ENCODE results near the gene TLDC2. TPM values are rescaled to one million over a fixed set of nuclear protein-coding genes. Genes with fewer than 3 reads are reported as not detected.

Gene TLDC2
- total RNA-seq, result 100 to 1,000 TPM in 2 of 4 donors, 10 to 100 TPM in 2; 22.3 to 114 (median 70.1) TPM

DNA sequence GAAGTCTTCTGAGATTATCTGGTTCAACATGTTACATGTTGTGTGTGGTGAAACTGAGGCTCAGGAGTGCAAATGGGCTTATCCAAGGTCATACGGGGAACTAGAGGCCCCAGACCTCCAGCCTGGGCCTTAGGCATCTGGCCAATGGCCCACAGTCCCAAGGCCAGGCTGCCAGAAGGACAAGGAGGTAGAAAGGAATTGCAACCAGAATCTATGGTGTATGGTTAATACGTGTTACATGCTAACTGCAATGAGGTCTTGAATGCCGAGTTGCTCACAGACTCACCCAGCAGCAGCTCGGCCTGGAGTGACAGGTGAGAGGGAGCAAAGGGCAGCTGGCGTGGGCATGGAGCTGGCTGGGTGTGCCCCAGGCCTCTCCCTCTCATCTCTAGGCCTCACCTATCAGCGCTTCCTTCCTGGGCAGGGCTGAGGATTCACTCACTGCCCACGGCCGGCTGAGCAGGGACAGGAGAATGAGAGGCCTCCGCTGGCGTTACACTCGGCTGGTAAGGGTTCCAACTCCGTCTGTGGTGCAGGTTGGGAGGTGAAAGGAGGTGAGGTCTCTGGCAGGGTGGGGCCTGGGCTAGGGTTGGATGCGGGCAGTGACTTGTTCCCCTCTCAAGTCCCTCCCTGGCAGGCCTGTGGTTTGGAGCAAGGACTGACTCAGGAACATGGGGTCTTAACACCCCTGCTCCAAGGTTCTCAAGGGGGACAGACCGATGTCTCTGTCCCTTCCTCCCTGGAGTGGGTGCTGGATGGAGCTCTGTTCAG, at the start of gene TLDC2:
TLDC2 (plus strand) TSS at position 437 of the 771 bp plus-strand sequence; CDS start at position 474, 37 bp downstream.
- H3K27me3 ChIP-seq, result no peaks in the 10 kb centered on the region
- peak in 2 of 3 donors; percentile 91 to 94 for DNase-seq
- H3K4me1 ChIP-seq, result peaks cover 0 to 23% (median 0%) of the 10 kb centered on the region in 4 donors
- peak; percentile 97 to 99 for TF ChIP-seq POLR2A (IDR thresholded peaks at IDR 0.05)
- TF ChIP-seq, protein P1, sequence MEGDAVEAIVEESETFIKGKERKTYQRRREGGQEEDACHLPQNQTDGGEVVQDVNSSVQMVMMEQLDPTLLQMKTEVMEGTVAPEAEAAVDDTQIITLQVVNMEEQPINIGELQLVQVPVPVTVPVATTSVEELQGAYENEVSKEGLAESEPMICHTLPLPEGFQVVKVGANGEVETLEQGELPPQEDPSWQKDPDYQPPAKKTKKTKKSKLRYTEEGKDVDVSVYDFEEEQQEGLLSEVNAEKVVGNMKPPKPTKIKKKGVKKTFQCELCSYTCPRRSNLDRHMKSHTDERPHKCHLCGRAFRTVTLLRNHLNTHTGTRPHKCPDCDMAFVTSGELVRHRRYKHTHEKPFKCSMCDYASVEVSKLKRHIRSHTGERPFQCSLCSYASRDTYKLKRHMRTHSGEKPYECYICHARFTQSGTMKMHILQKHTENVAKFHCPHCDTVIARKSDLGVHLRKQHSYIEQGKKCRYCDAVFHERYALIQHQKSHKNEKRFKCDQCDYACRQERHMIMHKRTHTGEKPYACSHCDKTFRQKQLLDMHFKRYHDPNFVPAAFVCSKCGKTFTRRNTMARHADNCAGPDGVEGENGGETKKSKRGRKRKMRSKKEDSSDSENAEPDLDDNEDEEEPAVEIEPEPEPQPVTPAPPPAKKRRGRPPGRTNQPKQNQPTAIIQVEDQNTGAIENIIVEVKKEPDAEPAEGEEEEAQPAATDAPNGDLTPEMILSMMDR (IDR thresholded peaks at IDR 0.05), result no peak
- peak within 1 kb of the TSS in 3 of 4 donors; percentile 75 to 95 (median 87) for H3K27ac ChIP-seq
- no peaks in the 10 kb centered on the region for H3K36me3 ChIP-seq
- H3K4me3 ChIP-seq, result peak within 1 kb of the TSS in 3 of 4 donors; percentile 6 to 60 (median 52)
- no peaks in the 10 kb centered on the region for H3K9me3 ChIP-seq

- peaks cover 0 to 18% (median 0%) of the 10 kb centered on the region in 3 donors for H3K36me3 ChIP-seq
- no peak overlapping the region for H3K4me3 ChIP-seq
- H3K27ac ChIP-seq, result no peak overlapping the region
- H3K4me1 ChIP-seq, result peaks cover 0 to 11% (median 2%) of the 10 kb centered on the region in 4 donors
- no peaks in the 10 kb centered on the region for H3K9me3 ChIP-seq
- H3K27me3 ChIP-seq, result no peaks in the 10 kb centered on the region
- DNase-seq, result no peak
- TF ChIP-seq, protein P1 (IDR thresholded peaks at IDR 0.05), result no peak
- TF ChIP-seq POLR2A (IDR thresholded peaks at IDR 0.05), result no peak
These were observed 49.2 kb upstream of the TLDC2 start for GRCh38 chr20:36826554-36827244.

DNA sequence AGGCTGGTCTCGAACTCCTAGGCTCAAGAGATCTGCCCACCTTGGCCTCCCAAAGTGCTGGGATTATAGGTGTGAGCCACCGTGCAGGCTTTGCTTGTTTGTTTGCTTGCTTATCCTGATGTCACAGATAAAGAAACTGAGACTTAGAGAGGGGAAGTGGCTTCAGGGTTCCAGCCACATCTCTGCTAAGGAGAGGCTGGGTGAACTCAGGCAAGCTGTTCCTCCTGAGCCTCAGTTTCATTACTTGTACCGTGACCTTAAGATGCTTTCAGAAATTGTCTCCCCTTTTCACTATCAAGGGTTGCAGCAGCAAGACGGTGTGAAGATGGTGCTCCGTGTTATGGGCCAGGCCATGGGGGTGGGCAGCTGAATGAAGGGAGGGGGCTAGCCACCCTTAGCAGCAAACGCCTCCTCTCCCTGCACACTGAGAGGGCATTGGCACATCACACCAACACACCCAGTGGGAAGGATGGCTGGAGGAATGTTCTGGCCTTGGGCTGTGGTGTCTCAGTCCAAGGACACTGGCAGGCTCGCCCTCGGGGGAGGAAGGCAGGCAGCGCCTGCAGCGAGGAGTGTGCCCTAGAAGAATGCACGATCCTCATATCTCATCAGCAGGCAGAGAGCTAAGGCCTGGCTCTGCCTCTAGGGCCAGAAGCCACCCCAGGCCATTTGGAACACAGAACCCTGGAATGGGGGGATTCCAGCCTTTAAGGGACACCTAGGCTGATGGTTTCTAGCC, 48.2 kb upstream of the TLDC2 start:
- H3K4me1 ChIP-seq, result peaks cover 0 to 20% (median 2%) of the 10 kb centered on the region in 4 donors
- no peak for TF ChIP-seq POLR2A (IDR thresholded peaks at IDR 0.05)
- TF ChIP-seq, protein P1 (IDR thresholded peaks at IDR 0.05), result no peak
- H3K9me3 ChIP-seq, result no peaks in the 10 kb centered on the region
- no peak for DNase-seq
- H3K27ac ChIP-seq, result peak overlapping the region in 1 of 4 donors; percentile 11
- no peak overlapping the region for H3K4me3 ChIP-seq
- H3K27me3 ChIP-seq, result no peaks in the 10 kb centered on the region
- H3K36me3 ChIP-seq, result peaks cover 0 to 16% (median 0%) of the 10 kb centered on the region in 3 donors

- H3K4me1 ChIP-seq, result peaks cover 0 to 52% (median 9%) of the 10 kb centered on the region in 4 donors
- H3K9me3 ChIP-seq, result no peaks in the 10 kb centered on the region
- no peak overlapping the region for H3K4me3 ChIP-seq
- H3K27me3 ChIP-seq, result no peaks in the 10 kb centered on the region
- no peak for DNase-seq
- H3K27ac ChIP-seq, result peak overlapping the region; percentile 49 to 75 (median 54)
- TF ChIP-seq, protein P1 (IDR thresholded peaks at IDR 0.05), result peak in 3 of 6 experiments; percentile 16 to 30 (median 22)
- TF ChIP-seq POLR2A (IDR thresholded peaks at IDR 0.05), result no peak
- H3K36me3 ChIP-seq, result peaks cover 0 to 12% (median 0%) of the 10 kb centered on the region in 3 donors
These were observed 44.9 kb upstream of the TLDC2 start for GRCh38 chr20:36830791-36831691.

Measured in Peyer's patch (tissue), 4 donors.